ENCODE data around the gene SMG6.

DNA sequence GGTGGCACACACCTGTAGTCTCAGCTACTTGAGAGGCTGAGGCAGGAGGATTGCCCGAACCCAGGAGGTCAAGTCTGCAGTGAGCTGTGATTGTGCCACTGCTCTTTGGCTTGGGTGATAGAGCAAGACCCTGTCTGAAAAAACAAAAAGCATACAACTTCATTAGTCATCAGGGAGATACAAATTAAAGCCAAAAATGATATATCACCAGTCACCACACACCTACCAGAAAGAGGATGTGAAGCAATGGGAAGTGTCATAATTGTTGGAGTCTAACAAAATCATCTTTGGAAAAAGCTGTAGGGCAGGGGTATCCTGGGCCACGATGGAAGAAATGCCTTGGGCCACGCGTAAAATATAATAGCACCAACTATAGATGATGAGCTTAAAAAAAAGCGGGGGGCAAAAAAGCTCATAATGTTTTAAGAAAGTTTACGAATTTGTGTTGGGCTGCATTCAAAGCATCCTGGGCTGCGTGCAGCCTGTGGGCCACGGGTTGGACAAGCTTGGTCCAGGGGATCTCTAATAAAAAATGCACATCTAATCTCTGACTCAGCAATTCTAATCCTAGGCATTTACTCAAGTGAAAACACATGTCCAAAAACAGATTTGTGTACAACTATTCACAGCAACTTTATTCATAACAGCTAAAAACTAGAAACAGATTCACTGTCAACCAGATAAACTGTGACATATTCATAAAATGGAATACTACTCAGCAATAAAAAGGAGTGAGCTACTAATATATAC, 182.8 kb downstream of the SMG6 start:
- no peak for TF ChIP-seq EZH2 (IDR thresholded peaks at IDR 0.05; ENCODE audit: borderline replicate concordance, low read depth, low read length, poor library complexity, severe bottlenecking)
- TF ChIP-seq, protein P1, sequence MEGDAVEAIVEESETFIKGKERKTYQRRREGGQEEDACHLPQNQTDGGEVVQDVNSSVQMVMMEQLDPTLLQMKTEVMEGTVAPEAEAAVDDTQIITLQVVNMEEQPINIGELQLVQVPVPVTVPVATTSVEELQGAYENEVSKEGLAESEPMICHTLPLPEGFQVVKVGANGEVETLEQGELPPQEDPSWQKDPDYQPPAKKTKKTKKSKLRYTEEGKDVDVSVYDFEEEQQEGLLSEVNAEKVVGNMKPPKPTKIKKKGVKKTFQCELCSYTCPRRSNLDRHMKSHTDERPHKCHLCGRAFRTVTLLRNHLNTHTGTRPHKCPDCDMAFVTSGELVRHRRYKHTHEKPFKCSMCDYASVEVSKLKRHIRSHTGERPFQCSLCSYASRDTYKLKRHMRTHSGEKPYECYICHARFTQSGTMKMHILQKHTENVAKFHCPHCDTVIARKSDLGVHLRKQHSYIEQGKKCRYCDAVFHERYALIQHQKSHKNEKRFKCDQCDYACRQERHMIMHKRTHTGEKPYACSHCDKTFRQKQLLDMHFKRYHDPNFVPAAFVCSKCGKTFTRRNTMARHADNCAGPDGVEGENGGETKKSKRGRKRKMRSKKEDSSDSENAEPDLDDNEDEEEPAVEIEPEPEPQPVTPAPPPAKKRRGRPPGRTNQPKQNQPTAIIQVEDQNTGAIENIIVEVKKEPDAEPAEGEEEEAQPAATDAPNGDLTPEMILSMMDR (conservative IDR thresholded peaks at IDR 0.05; ENCODE audit: low read depth, low read length), result no peak
